Hepatocyte (in vitro differentiated cells): ENCODE measurements around the gene GLB1L2.

Source experiments
- CTCF ChIP-seq: fragments of 200-600 bp; sonication (generic); IDR thresholded peaks from 2 replicates; pipeline ENCODE4 v1.5.1; 2016; ENCODE audit warnings: antibody characterized with exemption, mild to moderate bottlenecking; ENCODE audit not compliant: poor library complexity
- EZH2phosphoT487 ChIP-seq: fragments of 200-600 bp; sonication (generic); IDR thresholded peaks from one replicate; pipeline ENCODE4 v1.6.1; 2018; ENCODE audit warnings: antibody characterized with exemption, mild to moderate bottlenecking, low read depth, moderate library complexity; ENCODE audit not compliant: unreplicated experiment, severe bottlenecking

GRCh38 chr11:134357545-134357839, 25.7 kb downstream of the GLB1L2 start:
- TF ChIP-seq CTCF (no peak), EZH2phosphoT487 (no peak)
